Breast epithelium (tissue), 4 donors: ENCODE data around the gene DMD. TPM values are rescaled to one million over a fixed set of nuclear protein-coding genes. Genes with fewer than 3 reads are reported as not detected.

Experiments used
- DNase-seq, 2 donors: peaks; one replicate each; pipeline ENCODE4 v3.0.0-alpha.2; 2019; ENCODE audit warnings: low spot score in 2 of 2
- H3K27ac ChIP-seq, 2 donors: fragments of 200-600 bp; sonication (generic) in 1 of 2; one replicate each; pipeline ENCODE4 v1.5.1; 2016 to 2019; ENCODE audit warnings: mild to moderate bottlenecking in 1 of 2
- H3K27me3 ChIP-seq, 2 donors: fragments of 200-600 bp; sonication (generic) in 1 of 2; one replicate each; pipeline versions ENCODE4 v1.5.1 to v1.6.0; 2017 to 2019; ENCODE audit warnings: control low read depth in 1 of 2, mild to moderate bottlenecking in 1 of 2
- H3K36me3 ChIP-seq: fragments of 200-600 bp; one replicate; pipeline ENCODE4 v1.5.1; 2019
- H3K4me1 ChIP-seq, 2 donors: fragments of 200-600 bp; sonication (generic); one replicate each; pipeline ENCODE4 v1.5.1; 2016 to 2019; ENCODE audit warnings: control low read depth in 1 of 2
- H3K4me3 ChIP-seq, 3 donors: fragments of 200-600 bp; sonication (generic); 1 replicate in 2 of 3; 2 replicates in 1 of 3; pipeline ENCODE4 v1.5.1; 2016 to 2019; ENCODE audit warnings: mild to moderate bottlenecking in 3 of 3, moderate library complexity in 2 of 3
- H3K9me3 ChIP-seq, 2 donors: fragments of 200-600 bp; sonication (generic) in 1 of 2; one replicate each; pipeline ENCODE4 v1.5.1; 2016 to 2019; ENCODE audit warnings: control low read depth in 1 of 2
- CTCF ChIP-seq, 3 donors: fragments of 450-650 bp; IDR thresholded peaks; one replicate each; pipeline ENCODE4 v1.5.1; 2016 to 2017; ENCODE audit warnings: antibody characterized with exemption in 3 of 3, mild to moderate bottlenecking in 3 of 3, moderate library complexity in 3 of 3
- POLR2A ChIP-seq: fragments of 450-650 bp; IDR thresholded peaks from one replicate; pipeline ENCODE4 v1.6.1; 2016; ENCODE audit warnings: antibody characterized with exemption, mild to moderate bottlenecking, moderate library complexity
- POLR2AphosphoS5 ChIP-seq, 3 donors: sonication (generic); formaldehyde crosslinking; IDR thresholded peaks; one replicate each; pipeline ENCODE4 v1.6.1; 2017; ENCODE audit warnings: antibody characterized with exemption in 3 of 3
- intact Hi-C: fragments of 100-400 bp; cut with DNase I; formaldehyde crosslinking; loops from one replicate; pipeline ENCODE4 v1.15.1; 2023; ENCODE audit warnings: low total_unique reads
- total RNA-seq, 3 donors: library from RNA; depleted of rRNA; stranded (reverse); fragments of >200 nt; gene quantifications; one replicate each; pipeline ENCODE4 v1.1.0, GENCODE V29; 2016

Gene DMD
- total RNA-seq, 3 donors from 2014 or later, result 57.0 to 135 (median 65.2) TPM

- intact Hi-C loops, result no loop called here
- Histone ChIP-seq H3K27me3 (peaks cover 0 to 14% of the 10 kb centered on the region in 2 donors), H3K4me1 (no peaks in the 10 kb centered on the region), H3K9me3 (no peaks in the 10 kb centered on the region), H3K27ac (no peak overlapping the region), H3K4me3 (no peak overlapping the region), H3K36me3 (no peaks in the 10 kb centered on the region)
- TF ChIP-seq POLR2A, result no peak
- no peak for TF ChIP-seq CTCF (IDR thresholded peaks at IDR 0.05)
- TF ChIP-seq POLR2AphosphoS5 (IDR thresholded peaks at IDR 0.05), result no peak
- no peak for DNase-seq
Measured at GRCh38 chrX:31355206-31355955, 1856.0 kb downstream of the DMD start.

DNA sequence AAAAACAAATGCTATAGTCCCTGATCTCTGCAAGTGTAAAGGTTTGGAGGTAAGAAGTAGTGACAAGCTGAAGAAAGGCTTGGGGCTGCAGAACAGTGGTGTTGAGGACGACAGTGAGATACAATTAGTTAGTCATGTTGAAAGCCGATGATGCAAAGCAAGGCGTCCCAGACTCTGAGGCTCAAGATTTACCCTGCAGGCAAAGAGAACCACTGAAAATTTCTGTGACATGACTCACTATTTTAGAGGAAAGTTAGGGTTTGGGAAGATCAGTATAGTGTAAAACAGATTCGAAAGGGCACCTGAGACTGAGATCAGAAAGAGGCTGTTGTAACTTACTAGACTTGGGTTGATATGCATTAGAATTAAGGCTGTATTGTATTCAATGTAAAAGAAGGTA is 1858.3 kb downstream of the DMD start:
- TF ChIP-seq CTCF (IDR thresholded peaks at IDR 0.05) (no peak), POLR2AphosphoS5 (IDR thresholded peaks at IDR 0.05) (no peak), POLR2A (no peak)
- H3K36me3 ChIP-seq, result no peaks in the 10 kb centered on the region
- no peaks in the 10 kb centered on the region for H3K9me3 ChIP-seq
- intact Hi-C loops, result no loop called here
- no peaks in the 10 kb centered on the region for H3K4me1 ChIP-seq
- peaks cover 0 to 25% of the 10 kb centered on the region in 2 donors for H3K27me3 ChIP-seq
- H3K27ac ChIP-seq, result peak overlapping the region in 1 of 2 donors; percentile 12
- no peak overlapping the region for H3K4me3 ChIP-seq
- peak in 1 of 2 donors; percentile 35 for DNase-seq

GRCh38 chrX:31350808-31351074 is 1860.6 kb downstream of the DMD start:
- intact Hi-C loops, result no loop called here
- H3K36me3 ChIP-seq, result no peaks in the 10 kb centered on the region
- H3K27me3 ChIP-seq, result peaks cover 0 to 17% of the 10 kb centered on the region in 2 donors
- no peak for DNase-seq
- H3K4me3 ChIP-seq, result no peak overlapping the region
- no peaks in the 10 kb centered on the region for H3K4me1 ChIP-seq
- no peaks in the 10 kb centered on the region for H3K9me3 ChIP-seq
- no peak overlapping the region for H3K27ac ChIP-seq
- TF ChIP-seq CTCF (IDR thresholded peaks at IDR 0.05) (no peak), POLR2A (no peak), POLR2AphosphoS5 (IDR thresholded peaks at IDR 0.05) (no peak)

DNA sequence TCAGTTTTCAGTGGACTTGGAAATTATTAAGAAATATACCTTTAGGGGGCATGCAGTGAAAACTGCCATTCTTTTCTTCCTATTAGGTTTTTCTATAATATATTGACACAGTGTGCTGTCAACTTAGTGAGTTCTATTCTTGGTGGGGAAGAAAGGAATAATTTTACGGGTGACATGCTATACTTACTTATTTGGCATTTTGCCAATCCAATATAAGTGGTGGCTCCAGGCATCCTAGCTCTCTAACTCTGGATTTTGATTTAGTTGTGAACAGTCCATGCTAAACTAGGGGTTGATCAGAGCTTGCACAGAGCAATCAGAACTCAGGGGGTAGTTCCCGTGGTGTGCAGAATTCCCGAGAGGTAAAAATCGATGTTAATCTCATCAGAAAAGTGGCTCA is 1861.8 kb downstream of the DMD start:
- Histone ChIP-seq H3K9me3 (no peaks in the 10 kb centered on the region), H3K4me3 (no peak overlapping the region), H3K27ac (no peak overlapping the region), H3K27me3 (peaks cover 0 to 17% of the 10 kb centered on the region in 2 donors), H3K36me3 (no peaks in the 10 kb centered on the region), H3K4me1 (no peaks in the 10 kb centered on the region)
- intact Hi-C loops, result no loop called here
- no peak for DNase-seq
- TF ChIP-seq POLR2A, result no peak
- no peak for TF ChIP-seq CTCF (IDR thresholded peaks at IDR 0.05)
- TF ChIP-seq POLR2AphosphoS5 (IDR thresholded peaks at IDR 0.05), result no peak

DNA sequence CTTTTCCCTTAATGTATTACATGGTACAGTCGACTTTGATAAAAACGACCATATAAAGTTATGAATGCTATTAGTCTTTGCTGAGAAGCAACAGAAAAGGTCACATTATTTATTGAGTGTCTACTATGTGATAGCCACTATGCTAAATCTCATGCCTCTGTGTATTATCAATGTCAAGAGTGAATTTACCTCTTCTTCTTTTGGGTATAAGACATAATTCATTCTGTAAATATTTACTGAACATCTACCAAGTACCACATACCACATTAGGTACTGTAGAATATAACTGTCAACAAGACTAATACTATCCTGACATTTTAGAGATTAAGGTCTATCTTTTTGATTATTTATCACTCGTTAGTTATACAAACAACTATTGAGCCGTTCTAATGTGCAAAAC is 1870.8 kb downstream of the DMD start:
- Histone ChIP-seq H3K9me3 (no peaks in the 10 kb centered on the region), H3K27ac (no peak overlapping the region), H3K4me3 (no peak overlapping the region), H3K36me3 (no peaks in the 10 kb centered on the region), H3K4me1 (no peaks in the 10 kb centered on the region), H3K27me3 (no peaks in the 10 kb centered on the region)
- TF ChIP-seq CTCF (IDR thresholded peaks at IDR 0.05) (no peak), POLR2A (no peak), POLR2AphosphoS5 (IDR thresholded peaks at IDR 0.05) (no peak)
- DNase-seq, result no peak
- intact Hi-C loops, result no loop called here
